Heart right ventricle (tissue), 16 donors: ENCODE results near the gene CCNB2. TPM values are rescaled to one million over a fixed set of nuclear protein-coding genes. Genes with fewer than 3 reads are reported as not detected.

Source experiments
- ATAC-seq, 8 donors: fragments of 200-7000 bp; cut with Tn5 transposase; one replicate each; pipeline ENCODE4 v1.9.1; 2020; ENCODE audit warnings: mild to moderate bottlenecking in 8 of 8, moderate library complexity in 8 of 8, moderate number of reproducible peaks in 1 of 8
- DNase-seq, 2 donors: peaks; one replicate each; pipeline ENCODE4 v3.0.0-alpha.2; 2020
- H3K27ac ChIP-seq, 10 donors: fragments of 200-600 bp; sonication (generic) in 2 of 10; one replicate each; pipeline versions ENCODE4 v1.5.0 to v1.8.0; 2020 to 2022; ENCODE audit warnings: mild to moderate bottlenecking in 3 of 10
- H3K27me3 ChIP-seq, 7 donors: fragments of 200-600 bp; one replicate each; pipeline ENCODE4 v1.8.0; 2021 to 2022; ENCODE audit warnings: mild to moderate bottlenecking in 2 of 7
- H3K36me3 ChIP-seq, 9 donors: fragments of 200-600 bp; sonication (generic) in 1 of 9; one replicate each; pipeline versions ENCODE4 v1.5.0 to v1.8.0; 2020 to 2022; ENCODE audit warnings: mild to moderate bottlenecking in 2 of 9
- H3K4me1 ChIP-seq, 9 donors: fragments of 200-600 bp; sonication (generic) in 1 of 9; one replicate each; pipeline versions ENCODE4 v1.5.0 to v1.8.0; 2020 to 2022; ENCODE audit warnings: mild to moderate bottlenecking in 4 of 9
- H3K4me3 ChIP-seq, 10 donors: fragments of 200-600 bp; sonication (generic) in 2 of 10; one replicate each; pipeline versions ENCODE4 v1.5.0 to v1.8.0; 2020 to 2022; ENCODE audit warnings: mild to moderate bottlenecking in 7 of 10, moderate library complexity in 2 of 10
- H3K9me3 ChIP-seq, 11 donors: fragments of 200-600 bp in 10 of 11; sonication (generic) in 2 of 11; one replicate each; pipeline versions ENCODE4 v1.5.0 to v1.8.0; 2013 to 2022; ENCODE audit warnings: mild to moderate bottlenecking in 2 of 11, control low read depth in 1 of 11, moderate library complexity in 1 of 11
- WGBS, 2 donors: extraction: QIAGEN DNeasy Blood & Tissue Kit; methylation state at CpG; one replicate each; pipeline ENCODE4 v1.1.7; 2013; ENCODE audit warnings: inconsistent platforms in 1 of 2; 5-methylcytosine and 5-hydroxymethylcytosine counted together
- intact Hi-C, 10 donors: fragments of 100-400 bp; cut with DNase I; formaldehyde crosslinking; loops; one replicate each; pipeline versions ENCODE4 v1.11.1 to v1.14.2; 2022
- microRNA-seq, 2 donors: library from miRNA; unstranded; fragments of <30 nt; microRNA quantifications; one replicate each; pipeline ENCODE4 v1.2.0, GENCODE V29; 2021
- polyA plus RNA-seq, 2 donors: library from polyadenylated mRNA; stranded (reverse); fragments of 200-250 nt; gene quantifications; one replicate each; pipeline ENCODE4 v1.2.3, GENCODE V29; 2013
- total RNA-seq, 10 donors: library from RNA; stranded (reverse); fragmentation: NEBNext Ultra II Directional in 3 of 10; extraction: Animal tissue kit (Norgen Biotek cat#: 25700) in 3 of 10; gene quantifications; one replicate each; pipeline versions ENCODE4 v1.2.1 to v1.2.4, GENCODE V29; 2021 to 2023
- TF ChIP-seq, protein P1 (sequence below), 9 donors: fragments of 200-600 bp; sonication (generic) in 2 of 9; IDR thresholded peaks; one replicate each; pipeline versions ENCODE4 v1.5.0 to v1.8.0; 2021 to 2022; ENCODE audit warnings: antibody characterized with exemption in 9 of 9, mild to moderate bottlenecking in 5 of 9, moderate library complexity in 1 of 9
- donor health status: Arrhythmogenic right ventricular cardiomyopathy.
- donor health status: ischemic (EF 13 %, LVEDD 7.1; RV severe dilation, severe dysfunction).
- donor health status: healthy with polysubstance abuse.
- donor health status: DM: no; HTN: yes; CAD: no.
- donor health status: DM: no; HTN: no; CAD: no.
- donor health status: ischemic (EF 25% LVEDD 6.9; RV normal size, moderate dysfunction).
- donor health status: ischemic (EF 25% LVEDD 5.7; RV mildly dilated, moderate dysfunction).
- donor health status: healthy.
- donor health status: DM: yes; HTN: yes; CAD: no.
- donor health status: Ischemic cardiomyopathy.
- donor health status: ischemic (EF 35%, LVEDD 5.7; RV mildly dilated, moderate dysfunction).
- donor health status: nonischemic (EF 11% LVEDD 7.7; RV severe dilation, severe dysfunction).
- donor health status: DM: yes; HTN: yes; CAD: no.
- donor health status: PGD.
- donor health status: ischemic (EF 29% LVEDD 5.4; RV normal size, mild dysfunction).
- donor health status: nonischemic (EF 23%, LVEDD 6.1; RV moderate dilation, normal function).

The CCNB2 gene
- total and polyA plus RNA-seq, 12 donors: 0.16 to 5.9 (median 0.47) TPM; not detected in 2

DNA sequence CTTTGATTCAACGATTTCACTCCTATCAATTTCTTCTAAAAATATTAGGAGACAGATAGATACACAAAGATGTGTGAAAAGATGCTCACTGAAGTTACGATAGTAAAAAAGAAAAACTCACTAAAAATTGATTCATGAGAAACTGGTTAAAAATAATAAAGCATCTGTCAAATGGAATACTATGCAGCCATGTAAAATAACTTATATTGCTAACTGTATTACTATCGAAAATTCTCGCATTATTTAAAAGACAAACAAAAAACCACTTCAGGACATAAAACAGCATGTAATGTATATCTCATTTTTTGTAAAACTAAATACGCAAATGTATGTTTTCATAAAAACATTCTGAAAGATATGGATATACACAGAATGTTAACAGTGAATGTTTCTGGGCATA, 68.2 kb downstream of the CCNB2 start:
- H3K27ac ChIP-seq: no peak overlapping the region
- ATAC-seq (no peak), DNase-seq (no peak)
- peaks cover 0 to 76% (median 4%) of the 10 kb centered on the region in 9 donors for H3K36me3 ChIP-seq
- peaks cover 0 to 3% (median 0%) of the 10 kb centered on the region in 11 donors for H3K9me3 ChIP-seq
- intact Hi-C loops: loop anchor here in 7 of 10 donors (5.0 to 10.0 kb wide), 2 partner anchors 319 to 322 kb away; no protein-coding TSS in a partner anchor
- no peaks in the 10 kb centered on the region for H3K27me3 ChIP-seq
- 98% methylated on average over 5 of the region's 5 CpGs for WGBS, 2 donors
- H3K4me3 ChIP-seq: no peak overlapping the region
- H3K4me1 ChIP-seq: peaks cover 0 to 65% (median 11%) of the 10 kb centered on the region in 9 donors
- TF ChIP-seq, protein P1, sequence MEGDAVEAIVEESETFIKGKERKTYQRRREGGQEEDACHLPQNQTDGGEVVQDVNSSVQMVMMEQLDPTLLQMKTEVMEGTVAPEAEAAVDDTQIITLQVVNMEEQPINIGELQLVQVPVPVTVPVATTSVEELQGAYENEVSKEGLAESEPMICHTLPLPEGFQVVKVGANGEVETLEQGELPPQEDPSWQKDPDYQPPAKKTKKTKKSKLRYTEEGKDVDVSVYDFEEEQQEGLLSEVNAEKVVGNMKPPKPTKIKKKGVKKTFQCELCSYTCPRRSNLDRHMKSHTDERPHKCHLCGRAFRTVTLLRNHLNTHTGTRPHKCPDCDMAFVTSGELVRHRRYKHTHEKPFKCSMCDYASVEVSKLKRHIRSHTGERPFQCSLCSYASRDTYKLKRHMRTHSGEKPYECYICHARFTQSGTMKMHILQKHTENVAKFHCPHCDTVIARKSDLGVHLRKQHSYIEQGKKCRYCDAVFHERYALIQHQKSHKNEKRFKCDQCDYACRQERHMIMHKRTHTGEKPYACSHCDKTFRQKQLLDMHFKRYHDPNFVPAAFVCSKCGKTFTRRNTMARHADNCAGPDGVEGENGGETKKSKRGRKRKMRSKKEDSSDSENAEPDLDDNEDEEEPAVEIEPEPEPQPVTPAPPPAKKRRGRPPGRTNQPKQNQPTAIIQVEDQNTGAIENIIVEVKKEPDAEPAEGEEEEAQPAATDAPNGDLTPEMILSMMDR (IDR thresholded peaks at IDR 0.05): no peak

DNA sequence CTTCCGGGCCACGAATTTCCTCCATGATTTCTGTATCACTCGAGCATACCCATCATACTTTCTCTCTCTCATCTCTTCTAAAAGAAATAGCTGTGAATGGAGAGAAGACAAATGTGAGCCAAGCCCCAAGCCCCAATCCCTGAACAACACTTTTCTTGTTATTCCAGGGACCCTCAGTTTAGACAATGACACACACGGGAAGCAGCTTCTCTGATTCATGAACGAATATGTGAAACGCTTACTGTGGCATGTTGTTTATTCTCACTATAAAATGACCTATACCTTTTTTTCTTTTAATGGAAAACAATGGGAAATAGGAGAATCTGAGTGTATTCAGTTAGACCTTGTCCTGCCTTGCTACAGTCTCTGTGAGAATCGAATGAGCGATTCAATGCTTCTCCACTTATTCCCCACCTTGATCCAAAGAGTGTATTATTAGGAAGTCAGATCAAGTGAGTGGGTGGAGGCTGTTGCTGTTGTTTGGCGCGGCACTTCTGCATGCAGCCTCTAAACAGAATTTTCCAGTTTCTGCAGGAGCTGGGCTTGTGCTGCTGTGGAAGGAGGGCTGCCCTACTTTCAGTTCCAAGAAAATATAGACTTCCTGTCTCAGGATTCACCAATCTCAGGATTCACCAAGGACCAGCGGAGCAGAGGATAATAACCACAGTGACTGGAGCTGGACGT, 69.3 kb downstream of the CCNB2 start:
- ATAC-seq: peak in 4 of 8 donors; percentile 6 to 27 (median 20)
- no peak overlapping the region for H3K4me3 ChIP-seq
- peaks cover 0 to 58% (median 11%) of the 10 kb centered on the region in 9 donors for H3K4me1 ChIP-seq
- H3K27ac ChIP-seq: peak overlapping the region in 2 of 10 donors; percentile 58 to 69
- no peaks in the 10 kb centered on the region for H3K27me3 ChIP-seq
- intact Hi-C loops: loop anchor here in 7 of 10 donors (5.0 to 10.0 kb wide), 2 partner anchors 318 to 321 kb away; no protein-coding TSS in a partner anchor
- 86 to 87% methylated on average over 12 of the region's 12 CpGs for WGBS, 2 donors
- DNase-seq: no peak
- TF ChIP-seq, protein P1 (IDR thresholded peaks at IDR 0.05): no peak
- peaks cover 0 to 84% (median 4%) of the 10 kb centered on the region in 9 donors for H3K36me3 ChIP-seq
- peaks cover 0 to 3% (median 0%) of the 10 kb centered on the region in 11 donors for H3K9me3 ChIP-seq

Small RNA genes within 50 kb of the gene (microRNA-seq; reads per million reads assigned to microRNA genes)
- gene MIR2116: 3.6 to 5.6 reads per million in 2 donors

Other genes with a start within 250 kb of the CCNB2 start
- 10 to 100 TPM; 37.8 to 65.0 (median 44.4) TPM for gene SLTM, start 171.5 kb upstream of the CCNB2 start, total RNA-seq
- gene SLTM, start 171.5 kb upstream of the CCNB2 start, polyA plus RNA-seq: 10 to 100 TPM; 33.4 to 74.8 TPM
- gene RNF111, start 117.5 kb upstream of the CCNB2 start, total RNA-seq: 10 to 100 TPM; 21.2 to 28.7 (median 24.4) TPM
- 1 to 10 TPM; 6.0 to 7.9 TPM for gene RNF111, start 117.5 kb upstream of the CCNB2 start, polyA plus RNA-seq
- gene LDHAL6B, start 101.7 kb downstream of the CCNB2 start, total RNA-seq: not detected
- gene LDHAL6B, start 101.7 kb downstream of the CCNB2 start, polyA plus RNA-seq: not detected